ENCODE results near the gene TRIM74.
"Not testable (repeated sequence)": the region's sequence is repeated elsewhere in the genome, so short reads cannot be mapped to it uniquely, and the experiment has no call there.

Gene TRIM74

DNA sequence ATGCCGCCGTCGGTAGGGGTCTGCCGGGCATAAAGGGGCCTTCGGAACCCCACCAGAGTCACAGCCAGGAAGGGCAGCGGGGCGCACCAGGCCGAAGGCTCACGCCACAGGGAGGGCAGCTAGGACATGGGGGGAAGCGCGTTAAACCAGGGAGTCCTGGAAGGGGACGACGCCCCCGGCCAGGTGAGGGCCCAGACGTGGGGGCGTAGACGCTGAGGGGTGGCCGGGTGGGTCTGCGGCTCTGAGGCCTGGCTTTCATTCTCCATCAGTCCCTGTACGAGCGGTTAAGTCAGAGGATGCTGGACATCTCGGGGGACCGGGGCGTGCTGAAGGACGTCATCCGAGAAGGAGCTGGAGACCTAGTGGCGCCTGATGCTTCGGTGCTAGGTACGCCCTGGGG lies 422 bp upstream of the TRIM74 start:
- not testable (repeated sequence) for H3K9me3 Mint-ChIP-seq; DNase-seq (ENCODE audit: low spot score); H3K27me3 Mint-ChIP-seq (ENCODE audit: low read depth)

GRCh38 chr7:72966892-72967291 lies 2.4 kb downstream of the TRIM74 start:
- not testable (repeated sequence) for H3K36me3 Mint-ChIP-seq (ENCODE audit: low read depth); H3K27ac Mint-ChIP-seq; H3K27me3 Mint-ChIP-seq (ENCODE audit: low read depth); DNase-seq (ENCODE audit: low spot score); H3K4me3 Mint-ChIP-seq; H3K4me1 Mint-ChIP-seq (ENCODE audit: low read depth); H3K9me3 Mint-ChIP-seq

More for the DNA sequence above, 422 bp upstream of the TRIM74 start:
- not testable (repeated sequence) for H3K36me3 Mint-ChIP-seq (ENCODE audit: low read depth); H3K27ac Mint-ChIP-seq; H3K4me3 Mint-ChIP-seq; H3K4me1 Mint-ChIP-seq (ENCODE audit: low read depth)

DNA sequence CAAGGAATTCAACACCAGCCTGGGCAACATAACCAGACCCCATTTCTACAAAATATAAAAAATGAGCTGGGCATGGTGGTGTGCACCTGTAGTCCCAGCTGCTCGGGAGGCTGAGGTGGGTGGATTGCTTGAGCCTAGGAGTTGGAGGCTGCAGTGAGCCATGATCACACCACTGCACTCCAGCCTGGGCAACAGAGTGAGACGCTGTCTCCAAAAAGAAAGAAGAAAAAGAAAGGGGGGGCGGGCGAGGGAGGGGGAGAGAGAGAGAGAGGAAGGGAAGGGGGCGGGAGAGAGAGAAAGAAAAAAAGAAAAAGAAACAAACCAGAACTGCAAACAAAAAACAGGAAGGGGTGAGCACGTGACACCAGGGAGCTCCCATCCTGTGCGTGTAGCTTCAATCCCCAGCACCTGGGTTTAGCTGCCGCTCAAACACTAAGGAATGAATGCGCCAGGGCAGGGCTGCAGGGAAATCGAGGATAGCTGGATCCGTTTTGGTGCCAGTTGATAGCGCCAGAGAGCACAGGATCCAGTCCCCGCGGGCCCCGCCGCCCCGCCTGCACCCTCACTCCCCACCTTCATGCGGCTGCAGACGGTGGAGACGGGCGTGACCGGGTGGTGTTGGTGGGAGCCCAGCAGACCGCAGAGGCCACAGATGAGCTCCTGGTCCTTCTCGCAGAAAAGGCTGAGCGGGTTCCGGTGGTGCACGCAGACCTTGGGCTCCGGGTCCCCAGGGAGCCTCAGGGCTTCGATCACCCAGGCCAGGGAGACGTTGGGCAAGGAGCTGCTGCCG lies 3.9 kb downstream of the TRIM74 start:
- H3K9me3 Mint-ChIP-seq; H3K4me3 Mint-ChIP-seq; H3K4me1 Mint-ChIP-seq (ENCODE audit: low read depth); H3K27ac Mint-ChIP-seq; H3K27me3 Mint-ChIP-seq (ENCODE audit: low read depth); H3K36me3 Mint-ChIP-seq (ENCODE audit: low read depth); DNase-seq (ENCODE audit: low spot score): not testable (repeated sequence)

GRCh38 chr7:72963056-72963455 lies 6.2 kb downstream of the TRIM74 start:
- H3K27me3 Mint-ChIP-seq (ENCODE audit: low read depth); H3K36me3 Mint-ChIP-seq (ENCODE audit: low read depth); H3K4me1 Mint-ChIP-seq (ENCODE audit: low read depth); DNase-seq (ENCODE audit: low spot score); H3K4me3 Mint-ChIP-seq; H3K9me3 Mint-ChIP-seq; H3K27ac Mint-ChIP-seq: not testable (repeated sequence)

- not testable (repeated sequence) for H3K27me3 Mint-ChIP-seq (ENCODE audit: low read depth); H3K4me1 Mint-ChIP-seq (ENCODE audit: low read depth); DNase-seq (ENCODE audit: low spot score); H3K27ac Mint-ChIP-seq; H3K4me3 Mint-ChIP-seq; H3K9me3 Mint-ChIP-seq; H3K36me3 Mint-ChIP-seq (ENCODE audit: low read depth)
Observed at GRCh38 chr7:72961346-72961650, 8.0 kb downstream of the TRIM74 start.

DNA sequence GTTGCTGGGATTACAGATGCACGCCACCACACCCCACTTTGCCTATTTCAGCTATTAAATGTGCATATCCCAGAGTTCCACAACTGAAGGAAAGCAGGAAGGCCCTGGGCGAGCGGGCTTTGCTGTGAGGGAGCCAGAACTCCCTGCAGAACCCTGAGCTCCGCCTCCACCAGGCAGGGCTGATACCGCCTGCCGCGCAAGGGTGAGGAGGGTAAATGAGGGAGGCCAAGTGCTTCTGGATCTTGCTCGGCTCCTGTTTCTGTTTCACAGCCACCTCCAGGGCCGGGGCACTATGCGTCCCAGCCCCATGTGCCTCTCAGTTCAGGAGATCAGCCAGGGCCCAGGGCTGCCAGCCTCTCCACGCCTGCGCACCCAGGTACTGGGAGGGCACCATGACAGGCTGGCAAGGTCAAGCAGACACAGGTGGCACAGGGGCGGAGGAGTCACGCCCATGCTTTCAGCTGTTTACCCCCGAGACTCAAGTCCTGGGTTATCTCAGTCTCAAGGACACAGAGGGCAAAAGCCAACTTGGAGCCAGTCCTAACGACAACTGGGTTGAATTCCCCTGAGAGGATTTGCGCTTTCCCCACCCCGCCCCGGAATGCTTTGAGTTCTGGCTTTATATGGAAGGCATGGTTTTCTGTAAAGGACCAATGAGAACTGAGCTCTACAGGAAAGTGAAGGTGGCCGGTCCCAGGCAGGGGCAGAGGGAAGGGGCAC lies 8.5 kb downstream of the TRIM74 start:
- H3K4me3 Mint-ChIP-seq; H3K27ac Mint-ChIP-seq; DNase-seq (ENCODE audit: low spot score); H3K9me3 Mint-ChIP-seq; H3K27me3 Mint-ChIP-seq (ENCODE audit: low read depth); H3K4me1 Mint-ChIP-seq (ENCODE audit: low read depth); H3K36me3 Mint-ChIP-seq (ENCODE audit: low read depth): not testable (repeated sequence)

GRCh38 chr7:72960029-72960428 lies 9.2 kb downstream of the TRIM74 start:
- H3K4me3 Mint-ChIP-seq; H3K4me1 Mint-ChIP-seq (ENCODE audit: low read depth); DNase-seq (ENCODE audit: low spot score); H3K27ac Mint-ChIP-seq; H3K36me3 Mint-ChIP-seq (ENCODE audit: low read depth); H3K9me3 Mint-ChIP-seq; H3K27me3 Mint-ChIP-seq (ENCODE audit: low read depth): not testable (repeated sequence)

- not testable (repeated sequence) for H3K9me3 Mint-ChIP-seq; H3K4me1 Mint-ChIP-seq (ENCODE audit: low read depth); H3K27me3 Mint-ChIP-seq (ENCODE audit: low read depth); H3K36me3 Mint-ChIP-seq (ENCODE audit: low read depth); H3K27ac Mint-ChIP-seq
- peak; percentile 11 for DNase-seq (ENCODE audit: low spot score)
- H3K4me3 Mint-ChIP-seq = peak overlapping the region; percentile 77
Observed at GRCh38 chr7:72954563-72955198, 14.6 kb downstream of the TRIM74 start.

DNA sequence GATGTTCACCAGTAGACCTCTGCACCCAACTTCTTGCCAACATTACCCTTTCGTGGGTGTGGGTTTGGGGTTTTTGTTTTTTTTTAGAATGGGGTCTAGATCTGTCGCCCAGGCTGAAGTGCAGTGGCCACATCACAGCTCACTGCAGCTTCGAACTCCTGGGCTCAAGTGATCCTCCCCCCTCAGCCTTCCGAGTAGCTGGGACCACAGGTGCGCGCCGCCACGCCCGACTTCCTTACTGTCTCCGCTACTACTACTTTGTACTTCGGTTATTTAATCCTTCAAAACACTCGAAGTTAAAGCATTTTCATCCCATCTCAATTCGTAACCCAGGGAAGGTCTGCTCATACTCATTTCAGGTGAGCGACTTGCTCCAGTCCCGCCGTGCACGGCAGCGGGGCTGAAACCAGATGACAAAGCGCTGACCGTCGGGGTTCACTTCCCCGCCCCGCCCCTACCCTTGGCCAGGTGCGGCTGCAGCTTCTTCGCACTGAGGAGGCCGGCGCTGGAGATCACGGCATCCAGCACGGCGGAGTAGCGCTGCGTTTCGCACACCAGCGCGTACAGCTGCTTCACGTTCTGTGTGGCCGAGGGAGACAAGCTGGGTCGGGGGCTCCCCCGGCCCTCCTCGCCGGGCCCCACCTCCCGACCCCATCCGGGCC lies 15.2 kb downstream of the TRIM74 start:
- H3K9me3 Mint-ChIP-seq; DNase-seq (ENCODE audit: low spot score); H3K4me3 Mint-ChIP-seq; H3K36me3 Mint-ChIP-seq (ENCODE audit: low read depth); H3K27me3 Mint-ChIP-seq (ENCODE audit: low read depth); H3K27ac Mint-ChIP-seq; H3K4me1 Mint-ChIP-seq (ENCODE audit: low read depth): not testable (repeated sequence)

- H3K27me3 Mint-ChIP-seq (ENCODE audit: low read depth); H3K4me3 Mint-ChIP-seq: not testable (repeated sequence)
Observed at GRCh38 chr7:72950432-72950831, 18.8 kb downstream of the TRIM74 start.

GRCh38 chr7:72949686-72950085 lies 19.6 kb downstream of the TRIM74 start:
- not testable (repeated sequence) for H3K27ac Mint-ChIP-seq; DNase-seq (ENCODE audit: low spot score); H3K4me3 Mint-ChIP-seq; H3K27me3 Mint-ChIP-seq (ENCODE audit: low read depth); H3K9me3 Mint-ChIP-seq; H3K36me3 Mint-ChIP-seq (ENCODE audit: low read depth); H3K4me1 Mint-ChIP-seq (ENCODE audit: low read depth)

More at GRCh38 chr7:72950432-72950831, 18.8 kb downstream of the TRIM74 start:
- not testable (repeated sequence) for H3K4me1 Mint-ChIP-seq (ENCODE audit: low read depth); H3K36me3 Mint-ChIP-seq (ENCODE audit: low read depth); DNase-seq (ENCODE audit: low spot score); H3K9me3 Mint-ChIP-seq; H3K27ac Mint-ChIP-seq

GRCh38 chr7:72949276-72949675 lies 20.0 kb downstream of the TRIM74 start:
- not testable (repeated sequence) for H3K27ac Mint-ChIP-seq; H3K4me3 Mint-ChIP-seq; H3K9me3 Mint-ChIP-seq; H3K27me3 Mint-ChIP-seq (ENCODE audit: low read depth); H3K36me3 Mint-ChIP-seq (ENCODE audit: low read depth); H3K4me1 Mint-ChIP-seq (ENCODE audit: low read depth); DNase-seq (ENCODE audit: low spot score)

GRCh38 chr7:72948714-72949113 lies 20.6 kb downstream of the TRIM74 start:
- not testable (repeated sequence) for H3K4me3 Mint-ChIP-seq; H3K27ac Mint-ChIP-seq; H3K4me1 Mint-ChIP-seq (ENCODE audit: low read depth); H3K9me3 Mint-ChIP-seq; DNase-seq (ENCODE audit: low spot score); H3K27me3 Mint-ChIP-seq (ENCODE audit: low read depth)
- H3K36me3 Mint-ChIP-seq (ENCODE audit: low read depth) = peaks cover 10% of the 10 kb centered on the region

GRCh38 chr7:72946130-72946745 lies 23.0 kb downstream of the TRIM74 start:
- H3K9me3 Mint-ChIP-seq; H3K4me3 Mint-ChIP-seq; H3K4me1 Mint-ChIP-seq (ENCODE audit: low read depth); H3K27ac Mint-ChIP-seq; DNase-seq (ENCODE audit: low spot score); H3K27me3 Mint-ChIP-seq (ENCODE audit: low read depth): not testable (repeated sequence)
- H3K36me3 Mint-ChIP-seq (ENCODE audit: low read depth) = peaks cover 15% of the 10 kb centered on the region

All from T-helper 2 cell treated with Interferon-gamma antibody and Interleukin-4, amounts not matched to agents 5 μg/mL and 100 μg/mL, for 36 hours (primary cell).